Measurements from ENCODE around the gene HBE1. TPM values are rescaled to one million over a fixed set of nuclear protein-coding genes. Genes with fewer than 3 reads are reported as not detected.

The HBE1 gene
- total RNA-seq, 4 donors from 2014 or later, result not detected

DNA sequence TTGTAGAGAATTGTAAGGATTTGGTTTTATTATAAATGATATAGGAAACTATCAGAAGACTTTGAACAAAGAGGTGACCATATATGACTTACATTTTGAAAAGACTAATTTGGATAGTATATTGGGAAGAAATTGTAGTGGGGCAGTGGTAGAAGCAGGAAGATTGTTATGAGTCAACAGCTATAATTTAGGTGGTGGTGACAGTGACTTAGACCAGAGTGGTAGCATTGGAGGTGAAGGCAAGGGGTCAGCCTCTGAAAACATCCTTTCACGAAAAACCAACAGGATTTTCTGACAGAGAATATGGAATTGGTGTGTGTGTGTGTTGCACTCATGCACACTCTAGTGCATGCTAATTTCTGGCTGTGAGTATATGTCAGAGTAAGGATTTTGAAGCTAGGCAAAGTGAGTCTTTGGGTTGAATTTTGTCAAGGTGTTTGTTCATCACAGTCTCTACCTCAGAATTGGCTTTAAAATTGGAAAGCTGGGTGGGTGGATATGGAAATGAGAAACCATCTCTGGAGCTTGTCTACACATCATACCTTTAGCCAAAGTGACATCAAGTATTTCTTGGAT, 8.2 kb upstream of the HBE1 start:
- Histone ChIP-seq H3K36me3 (no peaks in the 10 kb centered on the region), H3K27ac (replicated peaks in 1 of 4) (no peak overlapping the region), H3K9me3 (no peaks in the 10 kb centered on the region), H3K4me1 (peaks cover 0 to 7% (median 2%) of the 10 kb centered on the region in 4 donors), H3K4me3 (no peak overlapping the region), H3K27me3 (no peaks in the 10 kb centered on the region)
- TF ChIP-seq POLR2AphosphoS5 (IDR thresholded peaks at IDR 0.05), result no peak
- TF ChIP-seq, protein P1, sequence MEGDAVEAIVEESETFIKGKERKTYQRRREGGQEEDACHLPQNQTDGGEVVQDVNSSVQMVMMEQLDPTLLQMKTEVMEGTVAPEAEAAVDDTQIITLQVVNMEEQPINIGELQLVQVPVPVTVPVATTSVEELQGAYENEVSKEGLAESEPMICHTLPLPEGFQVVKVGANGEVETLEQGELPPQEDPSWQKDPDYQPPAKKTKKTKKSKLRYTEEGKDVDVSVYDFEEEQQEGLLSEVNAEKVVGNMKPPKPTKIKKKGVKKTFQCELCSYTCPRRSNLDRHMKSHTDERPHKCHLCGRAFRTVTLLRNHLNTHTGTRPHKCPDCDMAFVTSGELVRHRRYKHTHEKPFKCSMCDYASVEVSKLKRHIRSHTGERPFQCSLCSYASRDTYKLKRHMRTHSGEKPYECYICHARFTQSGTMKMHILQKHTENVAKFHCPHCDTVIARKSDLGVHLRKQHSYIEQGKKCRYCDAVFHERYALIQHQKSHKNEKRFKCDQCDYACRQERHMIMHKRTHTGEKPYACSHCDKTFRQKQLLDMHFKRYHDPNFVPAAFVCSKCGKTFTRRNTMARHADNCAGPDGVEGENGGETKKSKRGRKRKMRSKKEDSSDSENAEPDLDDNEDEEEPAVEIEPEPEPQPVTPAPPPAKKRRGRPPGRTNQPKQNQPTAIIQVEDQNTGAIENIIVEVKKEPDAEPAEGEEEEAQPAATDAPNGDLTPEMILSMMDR (IDR thresholded peaks at IDR 0.05), result no peak
- no peak for TF ChIP-seq POLR2A (IDR thresholded peaks at IDR 0.05; ENCODE audit: low read depth)
- TF ChIP-seq EP300 (IDR thresholded peaks at IDR 0.05), result no peak
- intact Hi-C loops (cut with DNase I), result no loop called here
- no peak for DNase-seq (ENCODE audit: extremely low spot score)
- WGBS, result 71% methylated on average over 1 of the region's 1 CpG

DNA sequence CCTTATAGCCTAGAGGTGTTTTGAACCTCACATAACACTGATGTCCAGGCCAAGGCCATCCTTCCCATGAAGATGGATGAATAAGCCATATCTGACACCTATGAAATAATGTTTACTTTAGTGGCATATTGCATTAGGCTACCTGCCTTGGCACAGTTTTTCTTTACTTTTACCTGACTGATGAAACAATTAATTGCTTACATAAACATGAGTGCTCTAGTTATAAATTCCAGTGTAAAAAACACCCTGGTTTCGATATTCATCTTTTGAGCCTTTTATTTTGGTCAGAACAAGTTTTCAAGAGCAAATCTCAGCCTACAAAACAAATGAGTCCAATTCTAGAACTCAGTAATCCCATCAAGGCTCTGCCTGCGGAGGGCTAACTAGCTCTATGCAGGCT, 7.0 kb upstream of the HBE1 start:
- 93% methylated on average over 2 of the region's 2 CpGs for WGBS
- intact Hi-C loops (cut with DNase I), result no loop called here

DNA sequence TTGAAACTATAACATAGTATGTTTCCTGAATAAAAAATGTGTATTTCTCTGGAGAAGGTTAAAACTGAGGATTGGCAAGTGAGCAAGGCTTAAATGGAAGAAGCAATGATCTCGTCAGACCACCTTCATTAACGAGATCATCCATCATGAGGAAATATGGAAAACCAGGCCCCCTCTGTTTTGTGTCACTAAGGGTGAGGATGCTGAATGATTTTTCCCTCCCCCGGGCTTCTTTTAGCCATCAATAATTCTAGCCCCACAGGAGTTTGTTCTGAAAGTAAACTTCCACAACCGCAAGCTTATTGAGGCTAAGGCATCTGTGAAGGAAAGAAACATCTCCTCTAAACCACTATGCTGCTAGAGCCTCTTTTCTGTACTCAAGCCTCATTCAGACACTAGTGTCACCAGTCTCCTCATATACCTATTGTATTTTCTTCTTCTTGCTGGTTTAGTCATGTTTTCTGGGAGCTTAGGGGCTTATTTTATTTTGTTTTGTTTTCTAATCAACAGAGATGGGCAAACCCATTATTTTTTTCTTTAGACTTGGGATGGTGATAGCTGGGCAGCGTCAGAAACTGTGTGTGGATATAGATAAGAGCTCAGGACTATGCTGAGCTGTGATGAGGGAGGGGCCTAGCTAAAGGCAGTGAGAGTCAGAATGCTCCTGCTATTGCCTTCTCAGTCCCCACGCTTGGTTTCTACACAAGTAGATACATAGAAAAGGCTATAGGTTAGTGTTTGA, 5.8 kb upstream of the HBE1 start:
- no peaks in the 10 kb centered on the region for H3K27me3 ChIP-seq
- intact Hi-C loops (cut with DNase I), result no loop called here
- no peaks in the 10 kb centered on the region for H3K9me3 ChIP-seq
- H3K4me3 ChIP-seq, result no peak overlapping the region
- WGBS, result 75% methylated on average over 6 of the region's 6 CpGs
- no peaks in the 10 kb centered on the region for H3K36me3 ChIP-seq
- H3K4me1 ChIP-seq, result peaks cover 0 to 2% (median under 1%) of the 10 kb centered on the region in 4 donors
- TF ChIP-seq POLR2AphosphoS5 (IDR thresholded peaks at IDR 0.05) (no peak), POLR2A (IDR thresholded peaks at IDR 0.05; ENCODE audit: low read depth) (no peak), EP300 (IDR thresholded peaks at IDR 0.05) (no peak)
- TF ChIP-seq, protein P1 (IDR thresholded peaks at IDR 0.05), result no peak
- H3K27ac ChIP-seq (replicated peaks in 1 of 4), result no peak overlapping the region
- DNase-seq (ENCODE audit: extremely low spot score), result no peak

More for the DNA sequence above, 7.0 kb upstream of the HBE1 start:
- TF ChIP-seq, protein P1 (IDR thresholded peaks at IDR 0.05), result no peak
- DNase-seq (ENCODE audit: extremely low spot score), result no peak
- Histone ChIP-seq H3K4me3 (no peak overlapping the region), H3K4me1 (peaks cover 0 to 7% (median 2%) of the 10 kb centered on the region in 4 donors), H3K36me3 (no peaks in the 10 kb centered on the region), H3K27me3 (no peaks in the 10 kb centered on the region), H3K27ac (replicated peaks in 1 of 4) (no peak overlapping the region), H3K9me3 (no peaks in the 10 kb centered on the region)

DNA sequence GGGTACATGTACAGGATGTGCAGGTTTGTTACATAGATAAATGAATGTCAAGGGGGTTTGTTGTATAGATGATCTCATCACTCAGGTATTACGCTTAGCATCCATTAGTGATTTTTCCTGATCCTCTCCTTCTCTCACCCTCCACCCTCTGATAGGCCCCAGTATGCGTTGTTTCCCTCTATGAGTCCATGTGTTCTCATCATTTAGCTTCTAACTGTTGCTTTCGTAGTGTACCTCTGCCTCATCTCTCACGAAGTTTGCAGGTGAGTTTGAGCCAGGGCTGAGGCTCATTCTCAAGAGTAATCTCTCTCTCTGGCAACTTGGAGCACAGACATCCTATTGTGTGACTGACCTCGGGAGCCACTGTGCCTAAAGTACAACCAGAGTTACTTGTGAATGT, 4.7 kb upstream of the HBE1 start:
- no peak for TF ChIP-seq POLR2AphosphoS5 (IDR thresholded peaks at IDR 0.05)
- no peak for TF ChIP-seq POLR2A (IDR thresholded peaks at IDR 0.05; ENCODE audit: low read depth)
- TF ChIP-seq EP300 (IDR thresholded peaks at IDR 0.05), result no peak
- TF ChIP-seq, protein P1 (IDR thresholded peaks at IDR 0.05), result no peak
- Histone ChIP-seq H3K9me3 (no peaks in the 10 kb centered on the region), H3K36me3 (no peaks in the 10 kb centered on the region), H3K27ac (replicated peaks in 1 of 4) (no peak overlapping the region), H3K4me3 (no peak overlapping the region), H3K4me1 (no peaks in the 10 kb centered on the region), H3K27me3 (no peaks in the 10 kb centered on the region)
- DNase-seq (ENCODE audit: extremely low spot score), result no peak
- intact Hi-C loops (cut with DNase I), result no loop called here
- WGBS, result 63% methylated on average over 5 of the region's 5 CpGs
